Measurements from ENCODE around the gene HLX. TPM values are rescaled to one million over a fixed set of nuclear protein-coding genes. Genes with fewer than 3 reads are reported as not detected.

The HLX gene
- polyA plus RNA-seq, 3 donors, result 17.1 to 44.0 (median 17.6) TPM

- Mint-ChIP-seq H3K27me3 (ENCODE audit: low read depth in 3 of 3) (peaks cover 80% of the 10 kb centered on the region in 3 donors), H3K4me3 (peak overlapping the region in 1 of 2 donors; percentile 97), H3K4me1 (peaks cover 79% of the 10 kb centered on the region), H3K27ac (peak overlapping the region in 1 of 7 donors; percentile 54), H3K9me3 (peaks cover 3 to 34% (median 30%) of the 10 kb centered on the region in 7 donors), H3K36me3 (peaks cover 60% of the 10 kb centered on the region in 2 donors)
- Histone ChIP-seq H4K20me1 (ENCODE audit: insufficient read depth, low read length) (peaks cover 38% of the 10 kb centered on the region), H3K4me2 (replicated peaks; ENCODE audit: extremely low read depth, low read length, poor library complexity, severe bottlenecking) (no peak overlapping the region), H3K27ac (ENCODE audit: low read depth in 1 of 2, low read length in 2 of 2) (no peak overlapping the region), H2AFZ (ENCODE audit: insufficient read depth, low read depth, low read length, poor library complexity, severe bottlenecking) (no peak overlapping the region), H3K9me3 (replicated peaks in 1 of 2; ENCODE audit: control insufficient read depth in 1 of 2, insufficient read depth in 1 of 2, low read length in 2 of 2) (peaks cover 0 to 20% of the 10 kb centered on the region in 2 donors), H3K4me1 (ENCODE audit: control insufficient read depth in 1 of 2, insufficient read depth in 2 of 2, low read length in 2 of 2) (peaks cover 48 to 52% of the 10 kb centered on the region in 2 donors), H3K4me3 (replicated peaks in 1 of 3; ENCODE audit: low read depth in 2 of 3, low read length in 3 of 3) (no peak overlapping the region), H3K79me2 (ENCODE audit: insufficient read depth, low read length) (peaks cover 16% of the 10 kb centered on the region), H3K9ac (ENCODE audit: insufficient read depth, low read length, poor library complexity, severe bottlenecking) (no peak overlapping the region), H3K36me3 (replicated peaks in 1 of 2; ENCODE audit: control insufficient read depth in 1 of 2, insufficient read depth in 2 of 2, low read length in 2 of 2) (peaks cover 29 to 33% of the 10 kb centered on the region in 2 donors), H3K27me3 (ENCODE audit: control insufficient read depth in 2 of 2, insufficient read depth in 2 of 2, low read length in 2 of 2) (peaks cover 58 to 75% of the 10 kb centered on the region in 2 donors)
- no peak for TF ChIP-seq CTCF (IDR thresholded peaks at IDR 0.05)
- intact Hi-C loops (cut with micrococcal nuclease), result loop anchor here in 1 of 2 donors (10.0 kb wide), 2 partner anchors 66 to 276 kb away; no protein-coding TSS in a partner anchor
- DNase-seq, result no peak
- WGBS (ENCODE audit: insufficient coverage), result 50% methylated on average over 8 of the region's 14 CpGs
These were observed 9.3 kb downstream of the HLX start for GRCh38 chr1:220888417-220888986.

GRCh38 chr1:220889333-220889732 is 10.1 kb downstream of the HLX start:
- Histone ChIP-seq H3K9ac (ENCODE audit: insufficient read depth, low read length, poor library complexity, severe bottlenecking) (no peak overlapping the region), H3K4me3 (replicated peaks in 1 of 3; ENCODE audit: low read depth in 2 of 3, low read length in 3 of 3) (no peak overlapping the region), H3K36me3 (replicated peaks in 1 of 2; ENCODE audit: control insufficient read depth in 1 of 2, insufficient read depth in 2 of 2, low read length in 2 of 2) (peaks cover 20 to 24% of the 10 kb centered on the region in 2 donors), H2AFZ (ENCODE audit: insufficient read depth, low read depth, low read length, poor library complexity, severe bottlenecking) (no peak overlapping the region), H3K4me2 (replicated peaks; ENCODE audit: extremely low read depth, low read length, poor library complexity, severe bottlenecking) (no peak overlapping the region), H3K4me1 (ENCODE audit: control insufficient read depth in 1 of 2, insufficient read depth in 2 of 2, low read length in 2 of 2) (peaks cover 49 to 52% of the 10 kb centered on the region in 2 donors), H3K27ac (ENCODE audit: low read depth in 1 of 2, low read length in 2 of 2) (no peak overlapping the region), H4K20me1 (ENCODE audit: insufficient read depth, low read length) (peaks cover 30% of the 10 kb centered on the region), H3K27me3 (ENCODE audit: control insufficient read depth in 2 of 2, insufficient read depth in 2 of 2, low read length in 2 of 2) (peaks cover 63 to 84% of the 10 kb centered on the region in 2 donors), H3K9me3 (replicated peaks in 1 of 2; ENCODE audit: control insufficient read depth in 1 of 2, insufficient read depth in 1 of 2, low read length in 2 of 2) (peaks cover 1 to 20% of the 10 kb centered on the region in 2 donors), H3K79me2 (ENCODE audit: insufficient read depth, low read length) (peaks cover 8% of the 10 kb centered on the region)
- peaks cover 51 to 52% of the 10 kb centered on the region in 2 donors for H3K36me3 Mint-ChIP-seq
- H3K27ac Mint-ChIP-seq, result no peak overlapping the region
- peaks cover 77% of the 10 kb centered on the region for H3K4me1 Mint-ChIP-seq
- H3K9me3 Mint-ChIP-seq, result peaks cover 0 to 37% (median 32%) of the 10 kb centered on the region in 7 donors
- 50% methylated on average over 1 of the region's 2 CpGs for WGBS (ENCODE audit: insufficient coverage)
- DNase-seq, result no peak
- peaks cover 85 to 89% (median 88%) of the 10 kb centered on the region in 3 donors for H3K27me3 Mint-ChIP-seq (ENCODE audit: low read depth in 3 of 3)
- TF ChIP-seq CTCF (IDR thresholded peaks at IDR 0.05), result no peak
- intact Hi-C loops (cut with micrococcal nuclease), result loop anchor here in 1 of 2 donors (10.0 kb wide), 2 partner anchors 65 to 275 kb away; no protein-coding TSS in a partner anchor
- H3K4me3 Mint-ChIP-seq, result peak overlapping the region in 1 of 2 donors; percentile 97

Measured in CD14-positive monocyte (primary cell).